Activated CD4-positive, alpha-beta T cell treated with anti-CD3 and anti-CD28 coated beads, Interleukin-2, amount 10 ng/mL, durations not matched to agents 7 days and 5 days (primary cell): ENCODE results near the gene CD40. TPM values are rescaled to one million over a fixed set of nuclear protein-coding genes. Genes with fewer than 3 reads are reported as not detected.
"Not testable (repeated sequence)": the region's sequence is repeated elsewhere in the genome, so short reads cannot be mapped to it uniquely, and the experiment has no call there.

Source experiments
- CTCF ChIA-PET: fragments of 350-600 bp; sonication (Branson Sonifier 250); formaldehyde crosslinking; loops from one replicate; lab custom pipeline; 2021; ENCODE audit warnings: antibody characterized with exemption; lab: Charles Lee
- POLR2A ChIA-PET: fragments of 350-600 bp; sonication (Branson Sonifier 250); formaldehyde crosslinking; loops from one replicate; lab custom pipeline; 2021; ENCODE audit warnings: antibody characterized with exemption; lab: Charles Lee
- DNase-seq: peaks from one replicate; pipeline ENCODE4 v3.0.0-alpha.2; 2020
- H3K27ac Mint-ChIP-seq: one replicate; pipeline ENCODE4 v1.8.0; 2021; ENCODE audit warnings: mild to moderate bottlenecking, moderate library complexity, mixed read lengths
- H3K27me3 Mint-ChIP-seq: one replicate; pipeline ENCODE4 v1.8.0; 2021; ENCODE audit warnings: mixed read lengths
- H3K36me3 Mint-ChIP-seq: one replicate; pipeline ENCODE4 v1.8.0; 2021; ENCODE audit warnings: low read depth, mixed read lengths
- H3K4me1 Mint-ChIP-seq: one replicate; pipeline ENCODE4 v1.8.0; 2021; ENCODE audit warnings: mixed read lengths
- H3K4me3 Mint-ChIP-seq: one replicate; pipeline ENCODE4 v1.8.0; 2021; ENCODE audit warnings: mild to moderate bottlenecking, moderate library complexity, mixed read lengths
- H3K9me3 Mint-ChIP-seq: one replicate; pipeline ENCODE4 v1.8.0; 2021; ENCODE audit warnings: mixed read lengths
- total RNA-seq, 2 experiments: library from RNA; stranded (reverse); gene quantifications; one replicate each; pipeline ENCODE4 v1.2.3, GENCODE V29; 2021

The CD40 gene
- total RNA-seq, 2 experiments from 2014 or later, result 1.1 to 1.5 TPM

- Mint-ChIP-seq H3K4me3 (no peak overlapping the region), H3K9me3 (no peaks in the 10 kb centered on the region), H3K27ac (no peak overlapping the region), H3K4me1 (peaks cover 41% of the 10 kb centered on the region), H3K36me3 (peaks cover 3% of the 10 kb centered on the region), H3K27me3 (no peaks in the 10 kb centered on the region)
- POLR2A ChIA-PET, result no interaction called here
- no peak for DNase-seq
- CTCF ChIA-PET, result interaction anchor here (0.5 kb wide), 1 partner anchor 971 kb away, joined by 3 read pairs; no protein-coding TSS in a partner anchor
These were observed 33.3 kb upstream of the CD40 start for GRCh38 chr20:46084805-46085178.

DNA sequence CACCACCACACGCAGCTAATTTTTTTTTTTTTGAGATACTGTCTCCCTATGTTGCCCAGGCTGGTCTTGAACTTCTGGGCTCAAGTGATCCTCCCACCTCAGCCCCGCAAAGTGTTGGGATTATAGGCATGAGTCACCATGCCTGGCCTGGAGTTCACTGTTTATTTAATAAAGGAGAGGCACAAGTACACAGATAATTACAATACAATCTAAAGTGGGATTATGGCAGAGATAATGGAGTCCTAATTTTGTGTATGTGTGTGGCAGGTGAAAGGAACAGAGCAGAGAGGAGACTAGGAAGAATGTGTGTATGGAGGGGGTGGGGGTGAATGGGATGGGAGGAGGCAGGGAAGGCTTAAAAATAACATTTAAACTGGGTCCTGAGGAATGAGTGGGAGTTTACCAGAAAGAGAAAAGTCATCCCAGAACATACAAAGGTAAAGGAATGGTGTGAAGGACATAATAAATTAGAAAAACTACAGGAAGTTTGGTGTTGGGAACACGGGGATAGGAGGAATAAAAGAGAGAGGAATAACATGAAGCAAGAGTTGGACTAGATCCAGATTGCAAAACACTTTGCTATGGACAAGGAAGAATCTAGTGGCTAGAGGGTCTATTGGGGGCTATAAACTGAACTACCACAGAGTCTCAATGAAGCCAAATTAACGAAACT lies 32.8 kb upstream of the CD40 start:
- Mint-ChIP-seq H3K36me3 (peaks cover 3% of the 10 kb centered on the region), H3K27ac (no peak overlapping the region), H3K27me3 (no peaks in the 10 kb centered on the region), H3K4me1 (peaks cover 46% of the 10 kb centered on the region), H3K4me3 (no peak overlapping the region), H3K9me3 (no peaks in the 10 kb centered on the region)
- CTCF ChIA-PET, result interaction anchor here (0.5 kb wide), 1 partner anchor 971 kb away, joined by 3 read pairs; no protein-coding TSS in a partner anchor
- POLR2A ChIA-PET, result no interaction called here
- no peak for DNase-seq

GRCh38 chr20:46087161-46087560 lies 31.0 kb upstream of the CD40 start:
- Mint-ChIP-seq H3K27me3 (no peaks in the 10 kb centered on the region), H3K4me3 (peak overlapping the region; percentile 11), H3K27ac (no peak overlapping the region), H3K9me3 (no peaks in the 10 kb centered on the region), H3K4me1 (peaks cover 52% of the 10 kb centered on the region), H3K36me3 (peaks cover 3% of the 10 kb centered on the region)
- POLR2A ChIA-PET, result no interaction called here
- no peak for DNase-seq
- CTCF ChIA-PET, result interaction anchor here (2.0 kb wide), 1 partner anchor 65 kb away, joined by 4 read pairs; no protein-coding TSS in a partner anchor

DNA sequence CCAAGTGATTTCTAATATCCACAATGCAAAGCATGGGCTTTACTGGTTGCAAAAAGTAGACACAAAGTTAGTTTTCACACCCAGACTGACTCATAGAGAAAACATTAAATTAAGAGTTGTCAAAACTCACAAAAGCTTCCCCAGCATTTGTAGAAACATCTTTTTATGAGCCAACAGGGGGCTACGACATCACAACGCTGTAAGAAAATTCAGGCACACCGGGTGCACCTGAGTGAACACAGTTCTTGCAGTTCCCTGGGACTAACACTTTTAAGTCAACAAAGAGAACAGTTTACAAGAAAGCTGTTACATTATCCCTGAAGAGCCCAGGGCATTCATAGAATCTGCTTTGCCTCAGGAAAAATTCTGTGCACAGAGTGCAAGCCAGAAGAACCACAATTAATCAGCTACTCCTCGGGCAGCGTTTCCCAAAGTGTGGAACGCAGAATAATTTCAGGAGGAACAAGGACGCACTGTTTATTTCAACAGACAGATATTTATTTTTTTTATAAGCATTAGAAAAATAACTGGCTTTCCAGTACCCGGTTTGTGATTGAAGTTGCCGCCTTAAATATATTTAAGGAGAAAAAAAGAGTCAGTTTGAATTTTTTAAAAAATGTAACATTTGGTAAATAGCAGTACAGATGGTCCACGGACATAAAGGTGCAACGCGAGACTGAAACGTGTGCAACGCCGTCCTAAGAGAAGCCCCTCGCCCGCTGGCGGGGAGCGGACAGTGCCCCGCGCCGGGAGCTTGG lies 29.5 kb upstream of the CD40 start:
- Mint-ChIP-seq H3K4me3 (peak overlapping the region; percentile 88), H3K4me1 (peaks cover 47% of the 10 kb centered on the region), H3K9me3 (no peaks in the 10 kb centered on the region), H3K27me3 (no peaks in the 10 kb centered on the region), H3K36me3 (peaks cover 3% of the 10 kb centered on the region), H3K27ac (peak overlapping the region; percentile 86)
- DNase-seq, result no peak
- CTCF ChIA-PET, result interaction anchor here (1.0 to 2.0 kb wide), 3 partner anchors 26 to 66 kb away, joined by 3 to 4 read pairs (median 4); no protein-coding TSS in a partner anchor
- POLR2A ChIA-PET, result no interaction called here

- Mint-ChIP-seq H3K4me1 (peaks cover 47% of the 10 kb centered on the region), H3K36me3 (peaks cover 3% of the 10 kb centered on the region), H3K4me3 (peak overlapping the region; percentile 88), H3K27me3 (no peaks in the 10 kb centered on the region), H3K9me3 (no peaks in the 10 kb centered on the region), H3K27ac (peak overlapping the region; percentile 92)
- ChIA-PET POLR2A (no interaction called here), CTCF (interaction anchor here (1.0 to 2.0 kb wide), 3 partner anchors 26 to 67 kb away, joined by 3 to 4 read pairs (median 4); no protein-coding TSS in a partner anchor)
- no peak for DNase-seq
These were observed 29.0 kb upstream of the CD40 start for GRCh38 chr20:46089167-46089416.

DNA sequence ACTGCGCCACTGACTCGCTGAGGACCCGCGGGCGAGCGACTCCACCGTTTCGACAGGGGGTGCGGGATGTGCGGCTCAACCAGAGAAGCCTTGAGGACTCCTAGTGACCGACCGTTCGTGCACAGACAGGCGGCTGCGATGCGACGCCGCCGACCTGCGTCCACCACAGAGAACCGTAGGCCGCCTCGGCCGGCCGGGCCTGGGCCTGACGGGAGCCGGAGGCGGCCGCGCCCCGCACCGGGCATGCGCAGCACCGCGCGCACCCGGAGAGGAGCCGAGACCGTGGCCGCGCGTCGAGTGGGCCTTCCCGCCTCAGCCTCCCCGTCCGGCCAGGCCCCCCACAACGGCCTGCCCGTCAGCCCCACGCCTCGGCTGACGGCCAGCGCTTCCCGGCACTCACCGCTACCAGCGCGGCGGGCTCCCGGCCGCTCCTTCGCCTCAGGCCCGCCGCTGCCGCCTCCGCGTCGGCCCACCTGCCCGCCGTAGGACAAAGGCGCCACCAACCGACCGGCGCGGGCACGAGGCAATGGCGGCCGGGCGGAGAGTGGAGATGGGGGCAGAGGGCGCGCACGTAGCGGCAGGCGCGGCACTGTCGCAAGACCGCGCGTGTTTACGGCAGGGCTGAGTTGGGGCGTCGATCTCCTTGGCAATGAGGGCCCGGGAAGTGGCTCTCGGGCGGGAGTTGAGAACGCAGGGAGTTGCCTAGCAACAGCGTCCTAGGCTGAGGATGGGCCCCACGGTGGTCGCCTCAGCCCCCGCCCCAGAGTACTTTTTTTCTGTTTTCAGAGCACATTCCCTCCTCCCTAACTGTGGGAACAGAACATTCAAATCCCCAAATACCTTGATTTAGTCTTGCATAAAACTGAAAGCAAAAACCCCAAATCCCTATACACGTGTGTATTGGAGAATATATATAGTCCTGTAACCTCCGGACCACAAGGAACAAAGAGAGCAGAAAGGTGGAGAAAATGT lies 28.4 kb upstream of the CD40 start, which contains the start of gene NCOA5:
NCOA5 (minus strand) TSS at position 546 of the 972 bp plus-strand sequence. CDS start 10,538 bp downstream, outside the sequence.
- H3K9me3 Mint-ChIP-seq, result no peaks in the 10 kb centered on the region
- peaks cover 3% of the 10 kb centered on the region for H3K36me3 Mint-ChIP-seq
- DNase-seq, result peak; percentile 94
- H3K27me3 Mint-ChIP-seq, result no peaks in the 10 kb centered on the region
- POLR2A ChIA-PET, result no interaction called here
- peak within 1 kb of the TSS; percentile 92 for H3K27ac Mint-ChIP-seq
- CTCF ChIA-PET, result interaction anchor here (1.0 to 1.2 kb wide), 2 partner anchors 25 to 31 kb away, joined by 3 to 4 read pairs; no protein-coding TSS in a partner anchor
- peaks cover 47% of the 10 kb centered on the region for H3K4me1 Mint-ChIP-seq
- peak within 1 kb of the TSS; percentile 88 for H3K4me3 Mint-ChIP-seq

DNA sequence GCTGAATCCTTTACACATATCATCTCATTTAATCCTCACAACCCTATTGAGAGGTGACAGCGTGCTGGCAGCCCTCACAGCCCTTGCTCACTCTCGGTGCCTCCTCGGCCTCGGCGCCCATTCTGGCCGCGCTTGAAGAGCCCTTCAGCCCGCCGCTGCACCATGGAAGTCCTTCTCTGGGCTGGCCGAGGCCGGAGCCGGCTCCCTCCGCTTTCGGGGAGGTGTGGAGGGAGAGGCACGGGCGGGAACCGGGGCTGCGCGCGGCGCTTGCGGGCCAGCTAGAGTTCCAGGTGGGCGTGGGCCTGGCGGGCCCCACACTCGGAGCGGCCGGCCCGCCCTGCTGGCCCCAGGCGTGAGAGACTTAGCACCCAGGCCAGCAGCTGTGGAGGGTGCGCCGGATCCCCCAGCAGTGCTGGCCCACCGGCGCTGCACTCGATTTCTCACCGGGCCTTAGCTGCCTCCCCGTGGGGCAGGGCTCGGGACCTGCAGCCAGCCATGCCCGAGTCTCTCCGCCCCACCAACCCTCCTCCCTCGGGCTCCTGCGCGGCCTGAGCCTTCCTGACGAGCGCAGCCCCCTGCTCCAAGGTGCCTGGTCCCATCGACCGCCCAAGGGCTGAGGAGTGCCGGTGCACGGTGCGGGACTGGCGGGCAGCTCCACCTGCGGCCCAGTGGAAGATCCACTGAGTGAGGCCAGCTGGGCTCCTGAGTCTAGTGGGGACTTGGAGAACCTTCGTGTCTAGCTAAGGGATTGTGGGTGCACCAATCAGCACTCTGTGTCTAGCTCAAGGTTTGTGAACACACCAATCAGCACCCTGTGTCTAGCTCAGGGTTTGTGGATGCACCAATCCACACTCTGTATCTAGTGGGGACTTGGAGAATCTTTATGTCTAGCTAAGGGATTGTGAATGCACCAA lies 26.2 kb upstream of the CD40 start:
- H3K4me3 Mint-ChIP-seq, H3K9me3 Mint-ChIP-seq, H3K27ac Mint-ChIP-seq, DNase-seq, H3K36me3 Mint-ChIP-seq, H3K27me3 Mint-ChIP-seq: not testable (repeated sequence)
- ChIA-PET CTCF (interaction anchor here (1.2 to 1.9 kb wide), 2 partner anchors 27 to 77 kb away, joined by 4 read pairs; no protein-coding TSS in a partner anchor), POLR2A (interaction anchor here (0.6 kb wide), 1 partner anchor 12 kb away, joined by 3 read pairs; no protein-coding TSS in a partner anchor)
- peaks cover 31% of the 10 kb centered on the region for H3K4me1 Mint-ChIP-seq

- CTCF ChIA-PET, result interaction anchor here (1.2 kb wide), 1 partner anchor 79 kb away, joined by 4 read pairs; no protein-coding TSS in a partner anchor
These were observed 24.6 kb upstream of the CD40 start for GRCh38 chr20:46093531-46093930.

DNA sequence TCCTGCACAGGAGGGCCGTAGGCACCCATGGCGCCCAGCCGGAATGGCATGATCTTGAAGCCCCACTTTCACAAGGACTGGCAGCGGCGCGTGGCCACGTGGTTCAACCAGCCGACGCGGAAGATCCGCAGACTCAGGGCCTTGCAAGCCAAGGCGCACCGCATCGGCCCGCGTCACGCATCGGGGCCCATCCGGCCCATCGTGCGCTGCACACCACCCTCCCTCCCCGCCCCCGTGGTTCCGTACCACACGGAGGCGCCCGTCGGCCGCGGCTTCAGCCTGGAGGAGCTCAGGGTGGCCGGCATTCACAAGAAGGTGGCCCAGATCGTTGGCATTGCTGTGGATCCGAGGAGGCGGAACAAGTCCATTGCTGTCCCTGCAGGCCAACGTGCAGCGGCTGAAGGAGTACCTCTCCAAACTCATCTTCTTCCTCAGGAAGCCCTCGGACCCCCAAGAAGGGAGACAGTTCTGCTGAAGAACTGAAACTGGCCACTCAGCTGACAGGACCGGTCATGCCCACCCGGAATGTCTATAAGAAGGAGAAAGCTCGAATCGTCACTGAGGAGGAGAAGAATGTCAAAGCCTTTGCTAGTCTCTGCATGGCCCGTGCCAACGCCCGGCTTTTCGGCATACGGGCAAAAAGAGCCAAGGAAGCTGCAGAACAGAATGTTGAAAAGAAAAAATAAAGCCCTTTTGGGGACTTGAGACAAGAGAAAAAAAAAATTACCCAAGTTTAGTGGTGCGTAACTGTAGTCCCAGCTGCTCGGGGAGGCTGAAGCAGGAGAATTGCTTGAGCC lies 18.4 kb upstream of the CD40 start:
- peaks cover 43% of the 10 kb centered on the region for H3K27me3 Mint-ChIP-seq
- CTCF ChIA-PET, result no interaction called here

More at GRCh38 chr20:46093531-46093930, 24.6 kb upstream of the CD40 start:
- no peaks in the 10 kb centered on the region for H3K9me3 Mint-ChIP-seq
- H3K4me3 Mint-ChIP-seq, result no peak overlapping the region
- no peak overlapping the region for H3K27ac Mint-ChIP-seq
- no peak for DNase-seq
- peaks cover 15% of the 10 kb centered on the region for H3K4me1 Mint-ChIP-seq
- H3K27me3 Mint-ChIP-seq, result peaks cover 8% of the 10 kb centered on the region
- no peaks in the 10 kb centered on the region for H3K36me3 Mint-ChIP-seq
- POLR2A ChIA-PET, result no interaction called here

DNA sequence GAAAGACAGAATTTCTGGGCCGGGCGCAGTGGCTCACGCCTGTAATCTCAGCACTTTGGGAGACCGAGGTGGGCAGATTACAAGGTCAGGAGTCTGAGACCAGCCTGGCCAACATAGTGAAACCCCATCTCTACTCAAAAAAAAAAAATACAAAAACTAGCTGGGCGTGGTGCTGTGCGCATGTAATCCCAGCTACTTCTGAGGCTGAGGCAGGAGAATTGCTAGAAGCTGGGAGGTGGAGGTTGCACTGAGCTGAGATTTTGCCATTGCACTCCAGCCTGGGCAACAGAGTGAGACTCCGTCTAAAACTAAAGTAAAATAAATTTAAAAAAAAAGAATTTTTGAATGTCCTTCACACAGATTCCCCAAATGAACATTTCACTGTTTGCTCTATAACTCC lies 17.7 kb upstream of the CD40 start:
- POLR2A ChIA-PET, H3K9me3 Mint-ChIP-seq, H3K36me3 Mint-ChIP-seq, H3K4me1 Mint-ChIP-seq, H3K4me3 Mint-ChIP-seq, DNase-seq, H3K27ac Mint-ChIP-seq: not testable (repeated sequence)
- CTCF ChIA-PET, result interaction anchor here (0.7 kb wide), 1 partner anchor 73 kb away, joined by 3 read pairs; no protein-coding TSS in a partner anchor
- peaks cover 51% of the 10 kb centered on the region for H3K27me3 Mint-ChIP-seq

More for the DNA sequence above, 18.4 kb upstream of the CD40 start:
- no peaks in the 10 kb centered on the region for H3K4me1 Mint-ChIP-seq
- peaks cover 1% of the 10 kb centered on the region for H3K36me3 Mint-ChIP-seq
- H3K4me3 Mint-ChIP-seq, result no peak overlapping the region
- no peak overlapping the region for H3K27ac Mint-ChIP-seq
- H3K9me3 Mint-ChIP-seq, result no peaks in the 10 kb centered on the region
- POLR2A ChIA-PET, result no interaction called here
- no peak for DNase-seq

GRCh38 chr20:46100988-46101387 lies 17.1 kb upstream of the CD40 start:
- Mint-ChIP-seq H3K36me3 (peaks cover 1% of the 10 kb centered on the region), H3K4me3 (no peak overlapping the region), H3K27ac (no peak overlapping the region), H3K27me3 (peaks cover 52% of the 10 kb centered on the region), H3K4me1 (no peaks in the 10 kb centered on the region), H3K9me3 (no peaks in the 10 kb centered on the region)
- POLR2A ChIA-PET, result no interaction called here
- DNase-seq, result no peak
- CTCF ChIA-PET, result interaction anchor here (0.7 kb wide), 1 partner anchor 73 kb away, joined by 3 read pairs; no protein-coding TSS in a partner anchor
